H9 (cell line): ENCODE measurements around the gene TDRD5. TPM values are rescaled to one million over a fixed set of nuclear protein-coding genes. Genes with fewer than 3 reads are reported as not detected.

Experiments
- DNase-seq: peaks from one replicate; pipeline ENCODE4 v3.0.0-alpha.2; 2017
- H2AFZ ChIP-seq: one replicate; pipeline ENCODE4 v1.6.1; 2013; ENCODE audit warnings: mild to moderate bottlenecking, low read length, control low read depth, moderate library complexity
- H2AK5ac ChIP-seq: 2 replicates; pipeline ENCODE4 v1.6.1; 2013; ENCODE audit warnings: low read length, control low read depth, mixed read lengths; ENCODE audit not compliant: insufficient read length
- H2BK120ac ChIP-seq: one replicate; pipeline ENCODE4 v1.6.1; 2013; ENCODE audit warnings: low read depth, mild to moderate bottlenecking, low read length, control low read depth, inconsistent platforms; ENCODE audit not compliant: poor library complexity, severe bottlenecking
- H2BK12ac ChIP-seq: 2 replicates; pipeline ENCODE4 v1.6.1; 2013; ENCODE audit warnings: low read length, control low read depth, mixed read lengths, low read depth; ENCODE audit not compliant: insufficient read length
- H2BK15ac ChIP-seq: 2 replicates; pipeline ENCODE4 v1.6.1; 2013; ENCODE audit warnings: low read depth, low read length, control low read depth
- H2BK20ac ChIP-seq: one replicate; pipeline ENCODE4 v1.6.1; 2013; ENCODE audit warnings: low read depth, mild to moderate bottlenecking, low read length, control low read depth, inconsistent platforms; ENCODE audit not compliant: poor library complexity, severe bottlenecking
- H2BK5ac ChIP-seq: 2 replicates; pipeline ENCODE4 v1.6.1; 2013; ENCODE audit warnings: low read length, control low read depth, mixed read lengths; ENCODE audit not compliant: insufficient read length
- H3K14ac ChIP-seq: 2 replicates; pipeline ENCODE4 v1.6.1; 2013; ENCODE audit warnings: low read length, control low read depth; ENCODE audit not compliant: insufficient read depth
- H3K18ac ChIP-seq: 2 replicates; pipeline ENCODE4 v1.6.1; 2013; ENCODE audit warnings: low read depth, mild to moderate bottlenecking, mixed read lengths, low read length, control low read depth; ENCODE audit not compliant: insufficient read length
- H3K23ac ChIP-seq: 2 replicates; pipeline ENCODE4 v1.6.1; 2013; ENCODE audit warnings: low read length, control low read depth, mixed read lengths, low read depth; ENCODE audit not compliant: insufficient read length
- H3K23me2 ChIP-seq: 2 replicates; pipeline ENCODE4 v1.6.1; 2013; ENCODE audit warnings: low read depth, mild to moderate bottlenecking, mixed read lengths, low read length, control low read depth; ENCODE audit not compliant: insufficient read length, poor library complexity, severe bottlenecking
- H3K27ac ChIP-seq: 2 replicates; pipeline ENCODE4 v1.5.1; 2013; ENCODE audit warnings: low read length, control low read depth, mixed read lengths, low read depth; ENCODE audit not compliant: insufficient read length
- H3K27me3 ChIP-seq: 2 replicates; pipeline ENCODE4 v1.6.1; 2013; ENCODE audit warnings: low read length, control low read depth, inconsistent platforms; ENCODE audit not compliant: insufficient read depth
- H3K4ac ChIP-seq: 2 replicates; pipeline ENCODE4 v1.6.1; 2013; ENCODE audit warnings: low read depth, mild to moderate bottlenecking, control low read depth, inconsistent platforms, low read length, moderate library complexity
- H3K4me1 ChIP-seq: 2 replicates; pipeline ENCODE4 v1.6.1; 2013; ENCODE audit warnings: low read length, control low read depth, inconsistent platforms; ENCODE audit not compliant: insufficient read depth
- H3K4me2 ChIP-seq: 2 replicates; pipeline ENCODE4 v1.6.1; 2013; ENCODE audit warnings: low read length, control low read depth, mixed read lengths; ENCODE audit not compliant: insufficient read length, insufficient read depth
- H3K56ac ChIP-seq: 2 replicates; pipeline ENCODE4 v1.6.1; 2013; ENCODE audit warnings: low read depth, mild to moderate bottlenecking, mixed read lengths, low read length, control low read depth; ENCODE audit not compliant: insufficient read length
- H3K79me1 ChIP-seq: 2 replicates; pipeline ENCODE4 v1.6.1; 2013; ENCODE audit warnings: low read depth, mild to moderate bottlenecking, moderate library complexity, low read length, control low read depth, inconsistent platforms; ENCODE audit not compliant: insufficient read depth, poor library complexity, severe bottlenecking
- H3K79me2 ChIP-seq: 2 replicates; pipeline ENCODE4 v1.6.1; 2013; ENCODE audit warnings: low read length, control low read depth, inconsistent platforms; ENCODE audit not compliant: insufficient read depth
- H3K9ac ChIP-seq: 2 replicates; pipeline ENCODE4 v1.6.1; 2013; ENCODE audit warnings: low read length, control low read depth, mixed read lengths; ENCODE audit not compliant: insufficient read length; ENCODE audit errors: extremely low read depth
- H3K9me3 ChIP-seq: one replicate; pipeline ENCODE4 v1.6.1; 2013; ENCODE audit warnings: low read depth, low read length, inconsistent platforms; ENCODE audit not compliant: control insufficient read depth
- H3T11ph ChIP-seq: one replicate; pipeline ENCODE4 v1.6.1; 2013; ENCODE audit warnings: mild to moderate bottlenecking, low read length, control low read depth, inconsistent platforms
- H4K20me1 ChIP-seq: one replicate; pipeline ENCODE4 v1.6.1; 2013; ENCODE audit not compliant: control insufficient read depth, insufficient read length, insufficient read depth
- H4K5ac ChIP-seq: 2 replicates; pipeline ENCODE4 v1.6.1; 2013; ENCODE audit warnings: low read depth, mild to moderate bottlenecking, mixed read lengths, low read length, control low read depth; ENCODE audit not compliant: insufficient read length
- H4K8ac ChIP-seq: replicated peaks from 2 replicates; pipeline ENCODE4 v1.6.1; 2013; ENCODE audit warnings: low read length, control low read depth, mixed read lengths, low read depth; ENCODE audit not compliant: insufficient read length
- H4K91ac ChIP-seq: 2 replicates; pipeline ENCODE4 v1.6.1; 2013; ENCODE audit warnings: low read depth, mild to moderate bottlenecking, moderate library complexity, mixed read lengths, low read length, control low read depth; ENCODE audit not compliant: insufficient read length
- H3K27ac Mint-ChIP-seq, 3 experiments: 2 replicates in 2 of 3; 3 replicates in 1 of 3; pipeline ENCODE4 v1.8.0; 2020 to 2021; ENCODE audit warnings: mixed read lengths in 3 of 3, mild to moderate bottlenecking in 1 of 3, moderate library complexity in 1 of 3
- H3K27me3 Mint-ChIP-seq: 2 replicates; pipeline ENCODE4 v1.8.0; 2021; ENCODE audit warnings: low read depth, mild to moderate bottlenecking, moderate library complexity, mixed read lengths
- H3K36me3 Mint-ChIP-seq, 3 experiments: 2 replicates in 2 of 3; 3 replicates in 1 of 3; pipeline ENCODE4 v1.8.0; 2020 to 2021; ENCODE audit warnings: low read depth in 3 of 3, mixed read lengths in 3 of 3; ENCODE audit not compliant: insufficient read depth in 1 of 3
- H3K4me1 Mint-ChIP-seq, 2 experiments: 2 replicates each; pipeline ENCODE4 v1.8.0; 2020; ENCODE audit warnings: mixed read lengths in 2 of 2
- H3K4me3 Mint-ChIP-seq, 2 experiments: 2 replicates in 1 of 2; 3 replicates in 1 of 2; pipeline ENCODE4 v1.8.0; 2020 to 2021; ENCODE audit warnings: mild to moderate bottlenecking in 2 of 2, mixed read lengths in 2 of 2, moderate library complexity in 1 of 2
- H3K9me3 Mint-ChIP-seq, 2 experiments: 2 replicates in 1 of 2; 3 replicates in 1 of 2; pipeline ENCODE4 v1.8.0; 2020; ENCODE audit warnings: mild to moderate bottlenecking in 2 of 2, mixed read lengths in 2 of 2, moderate library complexity in 1 of 2
- CTCF ChIP-seq: fragments of 200-600 bp; sonication (generic); conservative IDR thresholded peaks from 3 replicates; pipeline ENCODE4 v1.8.0; 2021; ENCODE audit warnings: antibody characterized with exemption, mild to moderate bottlenecking
- WGBS: extraction: QIAGEN DNeasy Blood & Tissue Kit; methylation state at CpG from one replicate; pipeline ENCODE4 v1.1.7; 2013; ENCODE audit warnings: missing lambda C conversion rate, low lambda C conversion rate, mixed read lengths; ENCODE audit not compliant: insufficient read length; ENCODE audit errors: extremely low coverage; 5-methylcytosine and 5-hydroxymethylcytosine counted together
- total RNA-seq: library from RNA; stranded (reverse); gene quantifications from 2 replicates; pipeline ENCODE4 v1.2.1, GENCODE V29; 2021

Gene TDRD5
- total RNA-seq, 1 experiment from 2014 or later = 0.33 TPM

GRCh38 chr1:179547021-179547535 is 44.6 kb upstream of the TDRD5 start:
- Histone ChIP-seq H3K23me2 (no peaks in the 10 kb centered on the region), H3K27me3 (no peaks in the 10 kb centered on the region), H4K8ac (no peak overlapping the region), H4K5ac (no peak overlapping the region), H2BK120ac (no peak overlapping the region), H2BK20ac (no peak overlapping the region), H3K9me3 (no peaks in the 10 kb centered on the region), H3T11ph (no peak overlapping the region), H2AFZ (no peak overlapping the region), H3K23ac (no peak overlapping the region), H3K4me1 (no peaks in the 10 kb centered on the region), H4K20me1 (no peaks in the 10 kb centered on the region), H4K91ac (no peak overlapping the region), H2BK5ac (no peak overlapping the region), H3K27ac (no peak overlapping the region), H3K79me2 (no peaks in the 10 kb centered on the region), H3K9ac (no peak overlapping the region), H3K18ac (no peak overlapping the region), H3K56ac (no peak overlapping the region), H2BK12ac (no peak overlapping the region), H3K4me2 (no peak overlapping the region), H3K79me1 (no peaks in the 10 kb centered on the region), H2BK15ac (no peak overlapping the region), H3K4ac (no peak overlapping the region), H2AK5ac (no peak overlapping the region), H3K14ac (no peak overlapping the region)
- no peak for DNase-seq
- Mint-ChIP-seq H3K4me3 (no peak overlapping the region), H3K4me1 (peaks cover 6 to 8% of the 10 kb centered on the region in 2 experiments), H3K36me3 (peaks cover 0 to 2% (median 0%) of the 10 kb centered on the region in 3 experiments; a peak in 3 of 7 replicates), H3K9me3 (peaks cover 0 to 2% of the 10 kb centered on the region in 2 experiments; a peak in 2 of 5 replicates), H3K27ac (no peak overlapping the region), H3K27me3 (no peaks in the 10 kb centered on the region; the same call in none of the 2 replicates)
- no CpG with 5 or more reads among the region's 2 CpGs for WGBS
- TF ChIP-seq CTCF = no peak
